HT-29 (cell line): ENCODE measurements around the gene RBM10. TPM values are rescaled to one million over a fixed set of nuclear protein-coding genes. Genes with fewer than 3 reads are reported as not detected.
"Not testable (repeated sequence)": the region's sequence is repeated elsewhere in the genome, so short reads cannot be mapped to it uniquely, and the experiment has no call there.

Source experiments
- DNase-seq: peaks from one replicate; pipeline ENCODE4 v3.0.0-alpha.2; 2015; ENCODE audit warnings: low spot score
- total RNA-seq: library from RNA; depleted of rRNA; stranded (reverse); fragments of >200 nt; shearing (Covaris generic); gene quantifications from 2 replicates; pipeline ENCODE4 v1.2.3, GENCODE V29; 2014; rRNA removed

The RBM10 gene
- total RNA-seq: 81.2 and 81.5 TPM in 2 replicates

- peak; percentile 94 for DNase-seq
These were observed at the start of gene RBM10, which contains the start of gene NDUFB11 for GRCh38 chrX:47144626-47145394. Gene RBM10 (plus strand): TSS chrX:47145221. CDS start chrX:47147482, 2,261 bp downstream. Gene NDUFB11 (minus strand): TSS chrX:47144702. CDS start chrX:47144679, 23 bp downstream.

GRCh38 chrX:47097018-47097417 lies 48.0 kb upstream of the RBM10 start:
- DNase-seq: no peak

GRCh38 chrX:47098338-47099094 lies 46.5 kb upstream of the RBM10 start:
- DNase-seq: no peak

- DNase-seq: no peak
These were observed 43.8 kb upstream of the RBM10 start for GRCh38 chrX:47101206-47101605.

- not testable (repeated sequence) for DNase-seq
These were observed 33.9 kb upstream of the RBM10 start for GRCh38 chrX:47110936-47111615.

- DNase-seq: no peak
These were observed 32.6 kb upstream of the RBM10 start for GRCh38 chrX:47112316-47112954.

- not testable (repeated sequence) for DNase-seq
These were observed 28.4 kb upstream of the RBM10 start for GRCh38 chrX:47116551-47117110.

GRCh38 chrX:47124466-47124865 lies 20.6 kb upstream of the RBM10 start:
- not testable (repeated sequence) for DNase-seq

GRCh38 chrX:47129157-47129898 lies 15.7 kb upstream of the RBM10 start:
- peak; percentile 95 for DNase-seq

GRCh38 chrX:47129899-47130358 lies 15.1 kb upstream of the RBM10 start:
- DNase-seq: no peak

GRCh38 chrX:47133493-47133892 lies 11.5 kb upstream of the RBM10 start:
- DNase-seq: no peak

- peak; percentile 33 for DNase-seq
These were observed 9.4 kb upstream of the RBM10 start for GRCh38 chrX:47135650-47136049.

- DNase-seq: no peak
These were observed 6.8 kb upstream of the RBM10 start for GRCh38 chrX:47138171-47138570.

GRCh38 chrX:47143894-47144625 lies 961 bp upstream of the RBM10 start:
- peak; percentile 40 for DNase-seq

- no peak for DNase-seq
These were observed 537 bp downstream of the RBM10 start for GRCh38 chrX:47145395-47146120.

GRCh38 chrX:47146121-47146935 lies 1.3 kb downstream of the RBM10 start:
- DNase-seq: peak; percentile 16

GRCh38 chrX:47146936-47147859 lies 2.2 kb downstream of the RBM10 start:
- DNase-seq: no peak
